Activated CD8-positive, alpha-beta T cell treated with anti-CD3 and anti-CD28 coated beads for 36 hours (primary cell): Measurements from ENCODE around the gene GRK4. TPM values are rescaled to one million over a fixed set of nuclear protein-coding genes. Genes with fewer than 3 reads are reported as not detected.

ENCODE experiments used
- ATAC-seq: fragments of 200-7000 bp; cut with Tn5 transposase; one replicate; pipeline ENCODE4 v1.10.0; 2021; ENCODE audit warnings: mild to moderate bottlenecking, moderate library complexity
- CTCF ChIA-PET: fragments of 350-600 bp; sonication (Branson Sonifier 250); formaldehyde crosslinking; loops from one replicate; lab custom pipeline; 2021; ENCODE audit warnings: antibody characterized with exemption; lab: Charles Lee
- POLR2A ChIA-PET: fragments of 350-600 bp; sonication (Branson Sonifier 250); formaldehyde crosslinking; loops from one replicate; lab custom pipeline; 2021; ENCODE audit warnings: antibody characterized with exemption; lab: Charles Lee
- DNase-seq: peaks from one replicate; pipeline ENCODE4 v3.0.0-alpha.2; 2020
- H3K27ac Mint-ChIP-seq: one replicate; pipeline ENCODE4 v1.8.0; 2021; ENCODE audit warnings: mild to moderate bottlenecking, mixed read lengths
- H3K27me3 Mint-ChIP-seq: one replicate; pipeline ENCODE4 v1.8.0; 2021; ENCODE audit warnings: mixed read lengths
- H3K36me3 Mint-ChIP-seq: one replicate; pipeline ENCODE4 v1.8.0; 2021; ENCODE audit warnings: low read depth, mixed read lengths
- H3K4me1 Mint-ChIP-seq: one replicate; pipeline ENCODE4 v1.8.0; 2021; ENCODE audit warnings: low read depth, mixed read lengths
- H3K4me3 Mint-ChIP-seq: one replicate; pipeline ENCODE4 v1.8.0; 2021; ENCODE audit warnings: mild to moderate bottlenecking, moderate library complexity, mixed read lengths
- H3K9me3 Mint-ChIP-seq: one replicate; pipeline ENCODE4 v1.8.0; 2021; ENCODE audit warnings: mixed read lengths
- intact Hi-C: fragments of 100-400 bp; cut with micrococcal nuclease; formaldehyde crosslinking; loops from one replicate; pipeline ENCODE4 v1.10.0; 2022
- total RNA-seq, 2 experiments: library from RNA; stranded (reverse); gene quantifications; one replicate each; pipeline ENCODE4 v1.2.3, GENCODE V29; 2021
- TF ChIP-seq, protein P1 (sequence below): fragments of 200-600 bp; IDR thresholded peaks from one replicate; pipeline ENCODE4 v1.8.0; 2022; ENCODE audit warnings: antibody characterized with exemption, mild to moderate bottlenecking

GRK4 gene
- total RNA-seq, 2 experiments from 2014 or later, result 2.8 to 3.0 TPM

DNA sequence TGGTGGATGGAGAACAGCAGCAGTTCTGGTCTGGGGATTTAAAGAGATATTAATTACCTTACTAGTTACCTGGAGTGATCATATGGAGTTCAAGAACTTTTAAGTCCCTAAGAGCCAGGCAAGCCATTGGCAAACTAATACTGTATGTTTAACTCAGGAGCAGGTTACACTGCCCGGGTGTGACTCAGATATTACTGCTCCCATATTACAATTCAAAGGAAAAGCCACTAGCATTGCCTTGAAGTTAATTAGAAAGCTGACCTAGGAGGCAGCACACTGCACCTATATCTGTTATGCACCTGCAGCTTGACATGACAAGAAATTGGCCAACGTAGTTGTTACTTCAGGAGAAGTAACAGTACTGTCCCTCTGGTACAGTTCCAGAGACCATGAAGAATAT is 47.2 kb downstream of the GRK4 start:
- CTCF ChIA-PET, result no interaction called here
- no peak overlapping the region for H3K27ac Mint-ChIP-seq
- intact Hi-C loops, result no loop called here

GRCh38 chr4:3010998-3011397 is 47.6 kb downstream of the GRK4 start:
- no peaks in the 10 kb centered on the region for H3K36me3 Mint-ChIP-seq
- H3K9me3 Mint-ChIP-seq, result no peaks in the 10 kb centered on the region
- no peak for ATAC-seq
- no peak overlapping the region for H3K4me3 Mint-ChIP-seq
- H3K4me1 Mint-ChIP-seq, result peaks cover 8% of the 10 kb centered on the region
- ChIA-PET POLR2A (no interaction called here), CTCF (no interaction called here)
- H3K27ac Mint-ChIP-seq, result no peak overlapping the region
- no peak for DNase-seq
- intact Hi-C loops, result no loop called here
- H3K27me3 Mint-ChIP-seq, result no peaks in the 10 kb centered on the region
- TF ChIP-seq, protein P1, sequence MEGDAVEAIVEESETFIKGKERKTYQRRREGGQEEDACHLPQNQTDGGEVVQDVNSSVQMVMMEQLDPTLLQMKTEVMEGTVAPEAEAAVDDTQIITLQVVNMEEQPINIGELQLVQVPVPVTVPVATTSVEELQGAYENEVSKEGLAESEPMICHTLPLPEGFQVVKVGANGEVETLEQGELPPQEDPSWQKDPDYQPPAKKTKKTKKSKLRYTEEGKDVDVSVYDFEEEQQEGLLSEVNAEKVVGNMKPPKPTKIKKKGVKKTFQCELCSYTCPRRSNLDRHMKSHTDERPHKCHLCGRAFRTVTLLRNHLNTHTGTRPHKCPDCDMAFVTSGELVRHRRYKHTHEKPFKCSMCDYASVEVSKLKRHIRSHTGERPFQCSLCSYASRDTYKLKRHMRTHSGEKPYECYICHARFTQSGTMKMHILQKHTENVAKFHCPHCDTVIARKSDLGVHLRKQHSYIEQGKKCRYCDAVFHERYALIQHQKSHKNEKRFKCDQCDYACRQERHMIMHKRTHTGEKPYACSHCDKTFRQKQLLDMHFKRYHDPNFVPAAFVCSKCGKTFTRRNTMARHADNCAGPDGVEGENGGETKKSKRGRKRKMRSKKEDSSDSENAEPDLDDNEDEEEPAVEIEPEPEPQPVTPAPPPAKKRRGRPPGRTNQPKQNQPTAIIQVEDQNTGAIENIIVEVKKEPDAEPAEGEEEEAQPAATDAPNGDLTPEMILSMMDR, result no peak

More for the DNA sequence above, 47.2 kb downstream of the GRK4 start:
- H3K27me3 Mint-ChIP-seq, result no peaks in the 10 kb centered on the region
- POLR2A ChIA-PET, result no interaction called here
- no peak overlapping the region for H3K4me3 Mint-ChIP-seq
- DNase-seq (no peak), ATAC-seq (no peak)
- TF ChIP-seq, protein P1, result no peak
- no peaks in the 10 kb centered on the region for H3K9me3 Mint-ChIP-seq
- H3K36me3 Mint-ChIP-seq, result no peaks in the 10 kb centered on the region
- H3K4me1 Mint-ChIP-seq, result peaks cover 8% of the 10 kb centered on the region

DNA sequence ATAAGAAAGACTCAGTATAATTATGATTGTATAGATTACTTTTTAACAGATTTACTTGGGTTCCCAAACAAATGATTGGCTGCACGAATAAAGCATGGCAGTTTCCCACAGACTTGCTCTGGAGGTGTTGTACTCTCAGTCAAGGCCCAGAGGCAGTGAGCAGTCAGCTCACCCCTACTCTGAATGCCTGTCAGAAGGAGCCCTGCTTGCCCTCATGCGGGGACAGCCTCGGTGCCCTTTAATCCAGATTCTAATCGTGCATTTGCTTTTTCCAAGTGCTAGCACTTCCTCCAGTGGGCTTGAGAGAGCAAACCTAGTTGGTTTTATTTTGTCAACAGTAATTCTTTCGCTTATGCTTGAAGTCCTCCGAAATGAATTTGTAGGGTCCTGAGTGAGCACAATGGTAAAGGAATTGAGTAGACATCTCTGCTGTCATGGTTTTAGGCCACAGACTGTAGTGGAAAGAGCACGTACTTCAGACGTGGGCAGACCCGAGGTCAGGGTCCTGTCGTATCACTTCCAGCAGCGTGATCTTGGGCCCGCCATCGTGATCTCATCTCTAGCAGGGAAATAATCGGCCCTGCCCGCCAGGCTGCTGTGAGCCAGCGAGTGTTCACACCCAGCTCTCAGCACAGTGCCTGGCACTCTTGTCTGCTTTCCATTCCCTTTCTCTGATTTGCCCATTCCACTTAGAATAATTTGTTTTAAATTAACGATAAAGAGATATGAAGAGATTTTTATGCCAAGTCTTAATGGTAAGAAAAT is 48.3 kb downstream of the GRK4 start:
- Mint-ChIP-seq H3K27me3 (no peaks in the 10 kb centered on the region), H3K4me1 (peaks cover 8% of the 10 kb centered on the region), H3K36me3 (no peaks in the 10 kb centered on the region), H3K4me3 (no peak overlapping the region), H3K27ac (no peak overlapping the region), H3K9me3 (no peaks in the 10 kb centered on the region)
- DNase-seq (no peak), ATAC-seq (no peak)
- ChIA-PET POLR2A (no interaction called here), CTCF (no interaction called here)
- intact Hi-C loops, result no loop called here
- TF ChIP-seq, protein P1, result no peak

GRCh38 chr4:3013323-3013722 is 50.0 kb downstream of the GRK4 start:
- CTCF ChIA-PET, result interaction anchor here (0.7 to 4.0 kb wide), 4 partner anchors 24 to 50 kb away, joined by 3 to 17 read pairs (median 4); partner anchors contain the start of genes GRK4 and NOP14
- Mint-ChIP-seq H3K4me3 (no peak overlapping the region), H3K27me3 (no peaks in the 10 kb centered on the region)

More at GRCh38 chr4:3013323-3013722, 50.0 kb downstream of the GRK4 start:
- Mint-ChIP-seq H3K36me3 (no peaks in the 10 kb centered on the region), H3K9me3 (no peaks in the 10 kb centered on the region), H3K4me1 (peaks cover 8% of the 10 kb centered on the region), H3K27ac (no peak overlapping the region)
- intact Hi-C loops, result no loop called here
- TF ChIP-seq, protein P1, result no peak
- POLR2A ChIA-PET, result interaction anchor here (0.6 to 1.0 kb wide), 2 partner anchors 12 to 21 kb away, joined by 3 to 4 read pairs; no protein-coding TSS in a partner anchor
- ATAC-seq (no peak), DNase-seq (no peak)
